Coronary artery (tissue), 2 donors: ENCODE data around the gene INF2.

Experiments
- DNase-seq: peaks from one replicate; pipeline ENCODE4 v3.0.0-alpha.2; 2017; ENCODE audit warnings: low spot score
- H3K27ac ChIP-seq, 2 donors: fragments of 200-600 bp; sonication (generic); one replicate each; pipeline ENCODE4 v1.5.1; 2016 to 2019
- H3K4me3 ChIP-seq: fragments of 200-600 bp; sonication (generic); 2 replicates; pipeline ENCODE4 v1.5.1; 2016; ENCODE audit warnings: mild to moderate bottlenecking, moderate library complexity
- CTCF ChIP-seq: fragments of 200-600 bp; sonication (generic); IDR thresholded peaks from one replicate; pipeline ENCODE4 v1.5.1; 2019; ENCODE audit warnings: antibody characterized with exemption

Gene INF2

GRCh38 chr14:104708606-104709268 lies 19.3 kb downstream of the INF2 start:
- DNase-seq: no peak
- Histone ChIP-seq H3K4me3 (no peak overlapping the region), H3K27ac (peak overlapping the region in 1 of 2 donors; percentile 42)
- peak; percentile 99 for TF ChIP-seq CTCF

GRCh38 chr14:104709387-104710039 lies 20.1 kb downstream of the INF2 start:
- H3K27ac ChIP-seq: peak overlapping the region in 1 of 2 donors; percentile 42

GRCh38 chr14:104710071-104710735 lies 20.8 kb downstream of the INF2 start:
- no peak for TF ChIP-seq CTCF
- H3K27ac ChIP-seq: no peak overlapping the region
- no peak overlapping the region for H3K4me3 ChIP-seq
- DNase-seq: no peak

More at GRCh38 chr14:104709387-104710039, 20.1 kb downstream of the INF2 start:
- no peak for TF ChIP-seq CTCF
- no peak overlapping the region for H3K4me3 ChIP-seq
- no peak for DNase-seq

- Histone ChIP-seq H3K4me3 (no peak overlapping the region), H3K27ac (no peak overlapping the region)
- TF ChIP-seq CTCF: no peak
- no peak for DNase-seq
These were observed 23.7 kb downstream of the INF2 start for GRCh38 chr14:104712881-104713734.

- DNase-seq: no peak
- Histone ChIP-seq H3K27ac (no peak overlapping the region), H3K4me3 (no peak overlapping the region)
- no peak for TF ChIP-seq CTCF
These were observed 24.6 kb downstream of the INF2 start for GRCh38 chr14:104714066-104714465.

- no peak overlapping the region for H3K27ac ChIP-seq
- no peak overlapping the region for H3K4me3 ChIP-seq
- no peak for TF ChIP-seq CTCF
- no peak for DNase-seq
These were observed 25.3 kb downstream of the INF2 start for GRCh38 chr14:104714681-104715080.
